Measurements from ENCODE around the gene DAPK2. TPM values are rescaled to one million over a fixed set of nuclear protein-coding genes. Genes with fewer than 3 reads are reported as not detected.

DAPK2 gene
- total RNA-seq, 1 donor from 2014 or later, result 0.52 TPM

GRCh38 chr15:63872759-63873510, 173.3 kb downstream of the DAPK2 start:
- H3K4me3 Mint-ChIP-seq (ENCODE audit: unreplicated experiment), result no peak overlapping the region
- no peaks in the 10 kb centered on the region for H3K9me3 Mint-ChIP-seq (ENCODE audit: unreplicated experiment)
- peak overlapping the region; percentile 16 for H3K27ac Mint-ChIP-seq (ENCODE audit: unreplicated experiment)

DNA sequence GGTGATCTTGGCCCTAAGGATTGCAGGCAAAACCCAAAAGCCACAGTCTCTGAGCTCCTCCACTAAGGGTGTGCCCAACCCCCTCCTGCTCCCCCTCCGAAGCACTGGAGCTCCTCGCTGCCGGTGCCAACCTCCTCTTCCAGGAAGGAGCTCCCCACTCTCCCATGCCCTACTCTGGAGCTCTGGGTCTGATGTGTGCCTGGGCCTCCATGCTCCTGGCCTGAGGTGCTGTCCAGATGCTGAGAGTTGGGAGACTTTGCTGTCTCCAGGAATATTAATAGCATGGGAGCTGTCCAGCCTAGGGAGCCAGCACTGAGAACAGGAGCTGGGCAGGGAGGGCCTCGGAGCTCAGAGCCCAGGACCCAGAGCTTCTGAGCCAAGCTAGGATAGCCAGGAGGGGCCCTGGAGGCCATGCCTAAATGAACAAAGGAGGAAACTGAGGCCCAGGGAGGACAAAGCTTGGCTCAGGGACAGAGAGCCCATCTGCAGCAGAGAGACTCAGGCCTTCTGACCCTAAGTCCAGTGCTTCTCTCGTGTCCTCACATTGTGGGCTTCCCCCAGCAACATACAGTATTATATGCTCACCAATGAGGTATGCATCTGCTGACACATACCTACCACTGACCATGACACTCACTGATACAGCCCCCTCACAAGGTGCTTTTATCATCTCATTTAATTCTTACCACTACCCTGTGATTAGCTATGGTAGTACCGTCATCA, 175.6 kb downstream of the DAPK2 start:
- H3K4me3 Mint-ChIP-seq (ENCODE audit: unreplicated experiment), result no peak overlapping the region
- H3K36me3 Mint-ChIP-seq (ENCODE audit: low read depth, unreplicated experiment), result no peaks in the 10 kb centered on the region
- no peak overlapping the region for H3K4me3 ChIP-seq (ENCODE audit: insufficient read depth, low read depth, low read length)
- peaks cover 4% of the 10 kb centered on the region for H3K27me3 Mint-ChIP-seq (ENCODE audit: low read depth, unreplicated experiment)
- no peaks in the 10 kb centered on the region for H3K9me3 ChIP-seq (ENCODE audit: insufficient read depth, low read depth, low read length)
- no peaks in the 10 kb centered on the region for H3K9me3 Mint-ChIP-seq (ENCODE audit: unreplicated experiment)
- no peak overlapping the region for H3K9ac ChIP-seq (ENCODE audit: low read length)
- no peaks in the 10 kb centered on the region for H3K36me3 ChIP-seq (ENCODE audit: insufficient read depth, low read length)
- H3K27ac Mint-ChIP-seq (ENCODE audit: unreplicated experiment), result no peak overlapping the region
- H3K27me3 ChIP-seq (ENCODE audit: insufficient read depth, low read length), result peaks cover 3% of the 10 kb centered on the region
- DNase-seq (ENCODE audit: low read depth) (peak; percentile 75), FAIRE-seq (no peak)
- TF ChIP-seq, protein P1, sequence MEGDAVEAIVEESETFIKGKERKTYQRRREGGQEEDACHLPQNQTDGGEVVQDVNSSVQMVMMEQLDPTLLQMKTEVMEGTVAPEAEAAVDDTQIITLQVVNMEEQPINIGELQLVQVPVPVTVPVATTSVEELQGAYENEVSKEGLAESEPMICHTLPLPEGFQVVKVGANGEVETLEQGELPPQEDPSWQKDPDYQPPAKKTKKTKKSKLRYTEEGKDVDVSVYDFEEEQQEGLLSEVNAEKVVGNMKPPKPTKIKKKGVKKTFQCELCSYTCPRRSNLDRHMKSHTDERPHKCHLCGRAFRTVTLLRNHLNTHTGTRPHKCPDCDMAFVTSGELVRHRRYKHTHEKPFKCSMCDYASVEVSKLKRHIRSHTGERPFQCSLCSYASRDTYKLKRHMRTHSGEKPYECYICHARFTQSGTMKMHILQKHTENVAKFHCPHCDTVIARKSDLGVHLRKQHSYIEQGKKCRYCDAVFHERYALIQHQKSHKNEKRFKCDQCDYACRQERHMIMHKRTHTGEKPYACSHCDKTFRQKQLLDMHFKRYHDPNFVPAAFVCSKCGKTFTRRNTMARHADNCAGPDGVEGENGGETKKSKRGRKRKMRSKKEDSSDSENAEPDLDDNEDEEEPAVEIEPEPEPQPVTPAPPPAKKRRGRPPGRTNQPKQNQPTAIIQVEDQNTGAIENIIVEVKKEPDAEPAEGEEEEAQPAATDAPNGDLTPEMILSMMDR (IDR thresholded peaks at IDR 0.05; ENCODE audit: insufficient read depth, low read depth, low read length), result no peak
- TF ChIP-seq EZH2 (IDR thresholded peaks at IDR 0.05; ENCODE audit: insufficient read depth, low read length), result no peak
- no peak overlapping the region for H2AFZ ChIP-seq (ENCODE audit: low read depth, low read length)
- H3K27ac ChIP-seq (ENCODE audit: low read depth, low read length), result no peak overlapping the region
- no peaks in the 10 kb centered on the region for H4K20me1 ChIP-seq (ENCODE audit: insufficient read depth, low read length)
- H3K4me1 ChIP-seq (ENCODE audit: insufficient read depth, low read length), result no peaks in the 10 kb centered on the region
- H3K79me2 ChIP-seq (ENCODE audit: insufficient read depth, low read length), result no peaks in the 10 kb centered on the region
- H3K4me1 Mint-ChIP-seq (ENCODE audit: low read depth, unreplicated experiment), result peaks cover 10% of the 10 kb centered on the region
- no peak overlapping the region for H3K4me2 ChIP-seq (ENCODE audit: low read length)

More at GRCh38 chr15:63872759-63873510, 173.3 kb downstream of the DAPK2 start:
- Mint-ChIP-seq H3K27me3 (ENCODE audit: low read depth, unreplicated experiment) (peaks cover 9% of the 10 kb centered on the region), H3K4me1 (ENCODE audit: low read depth, unreplicated experiment) (peaks cover 10% of the 10 kb centered on the region), H3K36me3 (ENCODE audit: low read depth, unreplicated experiment) (no peaks in the 10 kb centered on the region)
- no peak overlapping the region for H3K27ac ChIP-seq (ENCODE audit: low read depth, low read length)
- TF ChIP-seq, protein P1 (IDR thresholded peaks at IDR 0.05; ENCODE audit: insufficient read depth, low read depth, low read length), result no peak
- TF ChIP-seq EZH2 (IDR thresholded peaks at IDR 0.05; ENCODE audit: insufficient read depth, low read length), result no peak
- H3K4me1 ChIP-seq (ENCODE audit: insufficient read depth, low read length), result no peaks in the 10 kb centered on the region
- no peaks in the 10 kb centered on the region for H4K20me1 ChIP-seq (ENCODE audit: insufficient read depth, low read length)
- no peaks in the 10 kb centered on the region for H3K79me2 ChIP-seq (ENCODE audit: insufficient read depth, low read length)
- H3K36me3 ChIP-seq (ENCODE audit: insufficient read depth, low read length), result no peaks in the 10 kb centered on the region
- peak overlapping the region; percentile 23 for H3K4me2 ChIP-seq (ENCODE audit: low read length)
- DNase-seq (ENCODE audit: low read depth) (peak; percentile 56), FAIRE-seq (no peak)
- H3K9me3 ChIP-seq (ENCODE audit: insufficient read depth, low read depth, low read length), result no peaks in the 10 kb centered on the region
- H3K4me3 ChIP-seq (ENCODE audit: insufficient read depth, low read depth, low read length), result no peak overlapping the region
- H2AFZ ChIP-seq (ENCODE audit: low read depth, low read length), result no peak overlapping the region
- H3K9ac ChIP-seq (ENCODE audit: low read length), result no peak overlapping the region
- H3K27me3 ChIP-seq (ENCODE audit: insufficient read depth, low read length), result no peaks in the 10 kb centered on the region
